NCI-H128 (cell line): ENCODE measurements around the gene MMP26.
"Not testable (repeated sequence)": the region's sequence is repeated elsewhere in the genome, so short reads cannot be mapped to it uniquely, and the experiment has no call there.

Experiments
- DNase-seq: peaks from one replicate; lab custom pipeline; 2025; ENCODE audit not compliant: unreplicated experiment; lab: John Stamatoyannopoulos, UW

Gene MMP26

DNA sequence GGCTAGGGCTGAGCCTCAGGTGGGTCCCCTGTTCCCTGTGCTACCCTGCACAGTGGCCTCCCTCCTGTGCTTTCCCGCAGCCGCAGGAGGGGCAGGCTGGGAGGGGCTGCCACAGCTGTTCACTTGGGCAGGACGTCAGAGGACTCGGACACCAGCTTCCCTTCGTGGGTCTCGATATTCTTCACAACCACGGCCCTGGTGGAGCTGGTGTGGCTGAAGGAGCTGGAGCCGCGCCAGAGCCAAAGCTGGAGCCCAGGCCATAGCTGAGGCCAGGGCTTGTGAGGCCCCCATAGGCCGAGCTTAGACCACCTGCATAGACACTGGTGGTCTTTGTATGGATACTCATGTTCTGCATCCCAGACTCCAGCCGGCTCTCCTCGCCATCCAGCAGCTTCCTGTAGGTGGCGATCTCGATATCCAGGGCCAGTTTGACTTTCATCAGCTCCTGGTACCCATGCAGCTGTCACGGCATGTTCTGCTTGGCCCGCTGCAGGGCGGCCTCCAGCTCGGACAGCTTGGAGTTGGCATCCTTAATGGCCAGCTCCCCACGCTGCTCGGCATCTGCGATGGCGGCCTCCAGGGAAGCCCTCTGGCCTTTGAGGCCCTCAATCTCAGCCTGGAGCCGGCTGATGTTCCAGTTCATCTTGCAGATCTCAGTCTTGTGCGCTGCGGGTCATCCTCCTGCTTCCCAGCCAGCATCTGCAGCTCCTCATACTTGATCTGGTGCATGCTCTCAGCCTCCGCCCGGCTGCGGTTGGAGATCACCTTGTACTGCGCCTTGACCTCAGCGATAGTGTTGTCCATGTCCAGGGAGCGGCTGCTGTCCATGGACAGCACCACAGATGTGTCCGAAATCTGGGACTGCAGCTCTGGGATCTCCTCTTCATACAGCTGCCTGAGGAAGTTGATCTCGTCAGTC, 18.3 kb downstream of the MMP26 start:
- DNase-seq = not testable (repeated sequence)

DNA sequence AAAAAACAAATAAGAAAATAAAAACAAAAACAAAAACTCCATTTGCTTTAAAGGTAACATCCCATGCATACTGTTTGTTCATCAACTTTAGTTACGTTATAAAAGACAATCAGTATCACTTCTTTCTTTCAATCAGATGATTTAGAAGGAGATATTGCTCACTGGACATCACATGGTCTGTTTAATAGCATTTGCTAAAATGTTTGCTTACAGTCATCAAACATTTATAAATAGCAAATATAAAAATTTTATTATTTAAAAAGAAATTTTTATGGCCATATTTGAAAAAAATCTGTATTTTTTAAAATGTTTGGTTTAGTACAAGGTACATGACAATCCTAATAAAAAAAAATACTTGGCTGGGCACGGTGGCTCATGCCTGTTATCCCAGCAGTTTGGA, 22.6 kb downstream of the MMP26 start:
- no peak for DNase-seq

GRCh38 chr11:4740735-4741134, 36.2 kb downstream of the MMP26 start:
- no peak for DNase-seq

DNA sequence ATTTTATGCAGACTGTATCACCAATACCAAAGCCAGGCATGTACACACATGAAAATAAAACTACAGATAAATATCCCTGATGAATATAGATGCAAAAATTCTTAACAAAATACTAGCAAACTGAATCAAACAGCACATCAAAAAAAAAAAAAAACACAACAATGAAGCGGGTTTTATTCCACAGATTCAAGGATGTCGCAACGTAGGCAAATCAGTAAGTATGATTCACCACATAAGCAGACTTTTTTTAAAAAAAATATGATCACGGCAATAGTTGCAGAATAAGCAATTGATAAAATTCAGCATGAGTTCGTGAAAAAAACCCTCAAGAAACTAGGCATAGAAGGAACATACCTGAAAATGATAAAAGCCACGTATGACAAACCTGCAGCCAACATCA, 43.9 kb downstream of the MMP26 start:
- no peak for DNase-seq

DNA sequence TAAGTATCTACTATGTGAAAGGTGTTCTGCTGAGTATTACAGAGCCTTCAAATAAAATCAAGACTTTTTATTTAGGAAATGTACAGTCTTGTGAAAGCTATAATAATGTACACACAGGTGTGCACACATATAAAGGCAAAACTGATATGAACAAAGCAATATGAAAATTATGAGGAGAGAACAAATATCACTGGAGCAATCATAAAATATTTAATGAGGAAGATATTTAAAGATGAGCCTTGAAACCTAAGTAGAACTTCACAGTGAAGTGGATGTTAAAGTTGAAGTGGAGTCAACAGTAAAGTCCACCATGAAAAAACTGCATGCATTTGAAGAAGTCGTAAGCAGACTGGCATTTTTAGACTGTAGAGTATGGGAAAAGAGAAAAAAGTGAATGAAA, 46.6 kb downstream of the MMP26 start:
- no peak for DNase-seq
